HL-60 (cell line): ENCODE results near the gene VSX2.

Experiments
- DNase-seq, 2 experiments: peaks; one replicate each; pipeline ENCODE4 v3.0.0-alpha.2; 2010 to 2020; ENCODE audit warnings: low read depth in 1 of 2, low spot score in 1 of 2
- H3K27ac ChIP-seq: fragments of 250-450 bp; sonication (Bioruptor Pico); replicated peaks from 2 replicates; pipeline ENCODE4 v1.5.1; 2020; ENCODE audit warnings: mild to moderate bottlenecking, moderate library complexity
- H3K27me3 ChIP-seq: fragments of 250-450 bp; sonication (Bioruptor Pico); 2 replicates; pipeline ENCODE4 v1.5.1; 2021; ENCODE audit warnings: mild to moderate bottlenecking, moderate library complexity; ENCODE audit not compliant: insufficient read depth, poor library complexity, severe bottlenecking
- H3K4me3 ChIP-seq: replicated peaks from 2 replicates; pipeline ENCODE4 v1.5.1; 2011; ENCODE audit warnings: mild to moderate bottlenecking, control low read depth, low read length; ENCODE audit not compliant: insufficient read depth
- CTCF ChIP-seq: IDR thresholded peaks from one replicate; pipeline ENCODE4 v1.5.1; 2011; ENCODE audit warnings: low read length, control low read depth, inconsistent platforms; ENCODE audit not compliant: insufficient read depth
- GABPA ChIP-seq: IDR thresholded peaks from 2 replicates; pipeline ENCODE4 v1.6.1; 2012; ENCODE audit warnings: low read depth
- POLR2AphosphoS5 ChIP-seq: IDR thresholded peaks from 2 replicates; pipeline ENCODE4 v1.6.1; 2012; ENCODE audit warnings: low read depth
- REST ChIP-seq: IDR thresholded peaks from 2 replicates; pipeline ENCODE4 v1.6.1; 2012; ENCODE audit warnings: low read depth; ENCODE audit not compliant: insufficient replicate concordance
- SPI1 ChIP-seq: IDR thresholded peaks from 2 replicates; pipeline ENCODE4 v1.6.1; 2012; ENCODE audit warnings: low read depth, mild to moderate bottlenecking, borderline replicate concordance

VSX2 gene

GRCh38 chr14:74289801-74290200 is 50.6 kb downstream of the VSX2 start:
- DNase-seq = no peak
- Histone ChIP-seq H3K27me3 (no peaks in the 10 kb centered on the region), H3K27ac (no peak overlapping the region), H3K4me3 (no peak overlapping the region)
- TF ChIP-seq SPI1 (no peak), REST (no peak), CTCF (no peak), POLR2AphosphoS5 (no peak), GABPA (no peak)

GRCh38 chr14:74290415-74290814 is 51.2 kb downstream of the VSX2 start:
- no peaks in the 10 kb centered on the region for H3K27me3 ChIP-seq
- H3K27ac ChIP-seq = no peak overlapping the region
- DNase-seq = no peak
- TF ChIP-seq POLR2AphosphoS5 = no peak
- no peak for TF ChIP-seq CTCF
- TF ChIP-seq REST = no peak
- no peak for TF ChIP-seq GABPA
- no peak for TF ChIP-seq SPI1
- H3K4me3 ChIP-seq = no peak overlapping the region

GRCh38 chr14:74292061-74292460 is 52.8 kb downstream of the VSX2 start:
- no peak for DNase-seq
- TF ChIP-seq GABPA = no peak
- no peak for TF ChIP-seq CTCF
- TF ChIP-seq SPI1 = no peak
- TF ChIP-seq POLR2AphosphoS5 = no peak
- TF ChIP-seq REST = no peak
- H3K27me3 ChIP-seq = no peaks in the 10 kb centered on the region
- H3K4me3 ChIP-seq = no peak overlapping the region
- no peak overlapping the region for H3K27ac ChIP-seq
